Aorta (tissue), 5 donors: Measurements from ENCODE around the gene SLC30A7. TPM values are rescaled to one million over a fixed set of nuclear protein-coding genes. Genes with fewer than 3 reads are reported as not detected.

Source experiments
- ATAC-seq: fragments of 200-7000 bp; cut with Tn5 transposase; one replicate; pipeline ENCODE4 v1.9.1; 2022; ENCODE audit warnings: moderate library complexity; ENCODE audit not compliant: low FRiP score
- DNase-seq, 2 donors: peaks; one replicate each; pipeline ENCODE4 v3.0.0-alpha.2; 2020
- H3K27ac ChIP-seq, 2 donors: one replicate each; pipeline ENCODE4 v1.5.1; 2013; ENCODE audit warnings: low read length in 2 of 2, mild to moderate bottlenecking in 2 of 2, moderate library complexity in 2 of 2, control low read depth in 1 of 2, inconsistent platforms in 1 of 2, low read depth in 1 of 2
- H3K27me3 ChIP-seq, 2 donors: one replicate each; pipeline ENCODE4 v1.6.1; 2013; ENCODE audit warnings: control low read depth in 1 of 2, low read length in 1 of 2, mild to moderate bottlenecking in 1 of 2, moderate library complexity in 1 of 2; ENCODE audit not compliant: insufficient read depth in 2 of 2, control insufficient read depth in 1 of 2
- H3K36me3 ChIP-seq, 2 donors: one replicate each; pipeline ENCODE4 v1.6.1; 2013; ENCODE audit warnings: control low read depth in 1 of 2, low read length in 1 of 2, mild to moderate bottlenecking in 1 of 2; ENCODE audit not compliant: insufficient read depth in 2 of 2, control insufficient read depth in 1 of 2
- H3K4me1 ChIP-seq, 2 donors: one replicate each; pipeline ENCODE4 v1.6.1; 2013; ENCODE audit warnings: low read length in 2 of 2, control low read depth in 1 of 2, mild to moderate bottlenecking in 1 of 2, moderate library complexity in 1 of 2; ENCODE audit not compliant: insufficient read depth in 2 of 2, control insufficient read depth in 1 of 2
- H3K4me3 ChIP-seq, 2 donors: one replicate each; pipeline ENCODE4 v1.5.1; 2013; ENCODE audit warnings: low read length in 2 of 2, control low read depth in 1 of 2, mild to moderate bottlenecking in 1 of 2
- H3K9me3 ChIP-seq: one replicate; pipeline ENCODE4 v1.6.1; 2013; ENCODE audit warnings: mild to moderate bottlenecking, low read length; ENCODE audit not compliant: control insufficient read depth
- WGBS, 2 donors: extraction: QIAGEN DNeasy Blood & Tissue Kit; methylation state at CpG; one replicate each; pipeline ENCODE4 v1.1.7; 2013; 5-methylcytosine and 5-hydroxymethylcytosine counted together
- intact Hi-C, 2 donors: fragments of 100-400 bp; cut with DNase I; formaldehyde crosslinking; loops; one replicate each; pipeline versions ENCODE4 v1.14.2 to v1.15.0; 2022
- polyA plus RNA-seq, 2 donors: library from polyadenylated mRNA; stranded (reverse); fragments of 200-250 nt; gene quantifications; one replicate each; pipeline ENCODE4 v1.2.3, GENCODE V29; 2013
- total RNA-seq, 2 donors: library from RNA; stranded (reverse); fragmentation: NEBNext Ultra II Directional; extraction: Animal tissue kit (Norgen Biotek cat#: 25700); gene quantifications; one replicate each; pipeline ENCODE4 v1.2.1, GENCODE V29; 2021
- donor health status: healthy with polysubstance abuse.
- donor health status: Bipolar disorder and iron deficiency.
- donor health status: DM: no; HTN: no; CAD: no.
- donor health status: DM: no; HTN: no; CAD: no.
- donor health status: DM: yes; HTN: yes; CAD: no.

SLC30A7 gene
- total and polyA plus RNA-seq, 4 donors, result 2.1 to 36.2 (median 15.7) TPM

DNA sequence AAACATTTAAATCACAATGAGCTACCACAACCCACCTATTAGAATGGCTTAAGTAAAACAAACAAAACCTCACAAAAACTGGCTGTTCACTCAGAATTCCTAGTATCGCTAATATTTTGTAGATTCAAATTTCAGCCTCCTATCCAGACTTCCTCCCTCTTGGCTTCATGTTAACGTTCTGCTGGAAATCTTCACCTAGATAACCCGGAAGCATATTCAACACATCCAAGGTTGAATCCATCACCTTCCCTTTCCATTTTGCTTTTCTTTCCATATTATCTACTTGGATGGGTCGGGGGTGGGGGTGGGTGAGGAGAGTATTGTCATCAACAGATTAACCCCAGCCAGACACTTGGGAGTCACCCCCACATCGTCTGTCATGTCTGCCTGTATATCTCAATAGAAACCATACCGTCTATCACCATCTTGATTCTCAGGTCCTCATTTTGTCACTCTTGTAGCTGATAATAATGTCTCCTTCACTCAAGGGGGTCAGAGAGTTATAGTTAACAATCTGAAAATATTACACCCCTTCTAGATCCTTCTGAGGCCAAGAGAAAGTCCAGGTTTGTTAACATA, 131.4 kb downstream of the SLC30A7 start:
- no peaks in the 10 kb centered on the region for H3K27me3 ChIP-seq
- 90 to 95% methylated on average over 6 of the region's 6 CpGs for WGBS, 2 donors
- H3K9me3 ChIP-seq, result no peaks in the 10 kb centered on the region
- intact Hi-C loops, result loop anchor here (5.0 to 10.0 kb wide), 3 partner anchors 208 to 258 kb away; partner anchors contain the start of gene S1PR1 (in 2 of the 2)
- no peaks in the 10 kb centered on the region for H3K36me3 ChIP-seq
- H3K4me1 ChIP-seq, result peaks cover 0 to 1% of the 10 kb centered on the region in 2 donors
- H3K27ac ChIP-seq, result no peak overlapping the region
- DNase-seq, result no peak
- H3K4me3 ChIP-seq, result no peak overlapping the region
- ATAC-seq, result no peak

DNA sequence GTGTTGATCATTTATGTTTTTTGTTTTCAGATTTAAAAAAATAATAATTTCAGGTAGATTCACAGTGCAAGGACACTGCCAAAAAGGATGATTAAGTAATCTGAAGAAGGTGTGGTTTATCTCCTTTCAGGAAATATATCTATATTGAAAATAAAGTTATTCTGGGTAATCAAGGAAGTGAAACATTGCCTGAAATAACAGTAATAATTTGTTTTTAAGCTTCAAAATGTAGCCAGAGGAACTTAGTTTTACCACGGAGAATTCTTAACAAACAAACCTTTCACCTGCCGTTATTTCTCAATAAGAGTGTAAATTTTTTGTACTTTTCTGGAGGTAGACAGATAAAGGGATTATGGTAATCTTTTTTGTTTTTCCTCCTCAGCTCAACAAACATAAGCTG, 132.6 kb downstream of the SLC30A7 start:
- Histone ChIP-seq H3K27me3 (no peaks in the 10 kb centered on the region), H3K4me3 (no peak overlapping the region), H3K36me3 (no peaks in the 10 kb centered on the region), H3K9me3 (no peaks in the 10 kb centered on the region), H3K27ac (no peak overlapping the region), H3K4me1 (peaks cover 0 to 1% of the 10 kb centered on the region in 2 donors)
- no peak for DNase-seq
- 79 to 82% methylated on average over 2 of the region's 2 CpGs for WGBS, 2 donors
- intact Hi-C loops, result loop anchor here (5.0 to 10.0 kb wide), 3 partner anchors 206 to 256 kb away; partner anchors contain the start of gene S1PR1 (in 2 of the 2)
- ATAC-seq, result no peak

GRCh38 chr1:101029184-101029583, 133.3 kb downstream of the SLC30A7 start:
- no peaks in the 10 kb centered on the region for H3K27me3 ChIP-seq
- H3K36me3 ChIP-seq, result no peaks in the 10 kb centered on the region
- DNase-seq (no peak), ATAC-seq (no peak)
- H3K27ac ChIP-seq, result no peak overlapping the region
- peaks cover 0 to 1% of the 10 kb centered on the region in 2 donors for H3K4me1 ChIP-seq
- H3K4me3 ChIP-seq, result no peak overlapping the region
- 79 to 84% methylated on average over 1 of the region's 1 CpG for WGBS, 2 donors
- intact Hi-C loops, result loop anchor here (5.0 to 10.0 kb wide), 3 partner anchors 206 to 256 kb away; partner anchors contain the start of gene S1PR1 (in 2 of the 2)
- H3K9me3 ChIP-seq, result no peaks in the 10 kb centered on the region

GRCh38 chr1:101030881-101031280, 135.0 kb downstream of the SLC30A7 start:
- 94 to 99% methylated on average over 4 of the region's 4 CpGs for WGBS, 2 donors
- Histone ChIP-seq H3K27me3 (no peaks in the 10 kb centered on the region), H3K27ac (no peak overlapping the region), H3K4me1 (no peaks in the 10 kb centered on the region), H3K36me3 (no peaks in the 10 kb centered on the region), H3K9me3 (no peaks in the 10 kb centered on the region), H3K4me3 (no peak overlapping the region)
- ATAC-seq (no peak), DNase-seq (no peak)
- intact Hi-C loops, result no loop called here

Other genes with a start within 250 kb of the SLC30A7 start
- 10 to 100 TPM; 27.8 to 78.8 TPM for gene VCAM1, start 176.3 kb upstream of the SLC30A7 start, total RNA-seq
- gene VCAM1, start 176.3 kb upstream of the SLC30A7 start, polyA plus RNA-seq, result 10 to 100 TPM in 1 of 2 donors, 1 to 10 TPM in 1; 7.5 to 18.7 TPM
- gene EXTL2, start 1.2 kb upstream of the SLC30A7 start, total RNA-seq, result 10 to 100 TPM; 14.3 to 19.0 TPM
- gene EXTL2, start 1.2 kb upstream of the SLC30A7 start, polyA plus RNA-seq, result 10 to 100 TPM; 16.8 to 18.1 TPM
- gene DPH5, start 129.7 kb downstream of the SLC30A7 start, total RNA-seq, result 10 to 100 TPM in 1 of 2 donors, 1 to 10 TPM in 1; 8.6 to 17.0 TPM
- gene DPH5, start 129.7 kb downstream of the SLC30A7 start, polyA plus RNA-seq, result 10 to 100 TPM; 18.4 to 30.7 TPM